Measurements from ENCODE around the gene PLCD1.

- TF ChIP-seq, protein P1, sequence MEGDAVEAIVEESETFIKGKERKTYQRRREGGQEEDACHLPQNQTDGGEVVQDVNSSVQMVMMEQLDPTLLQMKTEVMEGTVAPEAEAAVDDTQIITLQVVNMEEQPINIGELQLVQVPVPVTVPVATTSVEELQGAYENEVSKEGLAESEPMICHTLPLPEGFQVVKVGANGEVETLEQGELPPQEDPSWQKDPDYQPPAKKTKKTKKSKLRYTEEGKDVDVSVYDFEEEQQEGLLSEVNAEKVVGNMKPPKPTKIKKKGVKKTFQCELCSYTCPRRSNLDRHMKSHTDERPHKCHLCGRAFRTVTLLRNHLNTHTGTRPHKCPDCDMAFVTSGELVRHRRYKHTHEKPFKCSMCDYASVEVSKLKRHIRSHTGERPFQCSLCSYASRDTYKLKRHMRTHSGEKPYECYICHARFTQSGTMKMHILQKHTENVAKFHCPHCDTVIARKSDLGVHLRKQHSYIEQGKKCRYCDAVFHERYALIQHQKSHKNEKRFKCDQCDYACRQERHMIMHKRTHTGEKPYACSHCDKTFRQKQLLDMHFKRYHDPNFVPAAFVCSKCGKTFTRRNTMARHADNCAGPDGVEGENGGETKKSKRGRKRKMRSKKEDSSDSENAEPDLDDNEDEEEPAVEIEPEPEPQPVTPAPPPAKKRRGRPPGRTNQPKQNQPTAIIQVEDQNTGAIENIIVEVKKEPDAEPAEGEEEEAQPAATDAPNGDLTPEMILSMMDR (conservative IDR thresholded peaks at IDR 0.05): no peak
- TF ChIP-seq ZFX (IDR thresholded peaks at IDR 0.05): no peak
Observed at GRCh38 chr3:37993820-37994638, 35.4 kb downstream of the PLCD1 start.
